ENCODE data around the gene RFTN1.

The RFTN1 gene

DNA sequence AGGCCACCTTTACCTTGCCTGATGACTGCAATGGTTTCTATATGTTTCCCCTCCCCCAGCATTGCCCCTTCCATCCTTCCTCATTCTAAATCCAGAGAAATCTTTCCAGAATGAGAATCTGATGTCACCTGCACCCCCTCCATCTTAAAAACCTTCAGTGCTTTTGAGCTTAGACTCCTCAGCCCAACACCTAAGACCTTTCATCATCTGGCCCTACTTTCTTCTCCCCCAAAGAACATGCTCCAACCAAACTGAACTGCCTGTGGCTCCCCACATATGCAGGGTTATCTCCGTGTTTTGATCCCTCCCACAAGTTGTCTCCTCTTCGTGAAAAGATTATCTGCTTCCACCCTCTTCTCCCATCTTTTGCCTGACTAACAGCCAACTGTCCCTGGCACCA lies 27.3 kb downstream of the RFTN1 start:
- DNase-seq (ENCODE audit: low spot score): no peak

- DNase-seq (ENCODE audit: low spot score): no peak
Measured at GRCh38 chr3:16485395-16485992, 28.0 kb downstream of the RFTN1 start.

DNA sequence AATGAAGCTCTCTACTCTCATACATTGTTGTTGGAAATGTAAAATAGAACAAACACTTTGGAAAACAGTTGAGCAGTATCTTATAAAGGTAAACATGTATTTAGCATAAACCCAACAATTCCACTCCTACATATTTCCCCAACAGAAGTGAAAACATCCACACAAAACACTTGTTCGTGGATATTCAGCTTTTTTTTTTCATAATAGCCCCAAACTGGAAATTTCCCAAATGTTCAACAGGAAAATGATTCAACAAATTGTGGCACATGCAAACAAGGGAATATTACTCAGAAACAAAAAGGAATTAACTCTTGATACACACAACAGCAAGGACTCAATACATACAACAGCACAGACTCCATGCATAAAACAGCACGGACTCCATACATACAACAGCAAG lies 28.5 kb downstream of the RFTN1 start:
- no peak for DNase-seq (ENCODE audit: low spot score)

DNA sequence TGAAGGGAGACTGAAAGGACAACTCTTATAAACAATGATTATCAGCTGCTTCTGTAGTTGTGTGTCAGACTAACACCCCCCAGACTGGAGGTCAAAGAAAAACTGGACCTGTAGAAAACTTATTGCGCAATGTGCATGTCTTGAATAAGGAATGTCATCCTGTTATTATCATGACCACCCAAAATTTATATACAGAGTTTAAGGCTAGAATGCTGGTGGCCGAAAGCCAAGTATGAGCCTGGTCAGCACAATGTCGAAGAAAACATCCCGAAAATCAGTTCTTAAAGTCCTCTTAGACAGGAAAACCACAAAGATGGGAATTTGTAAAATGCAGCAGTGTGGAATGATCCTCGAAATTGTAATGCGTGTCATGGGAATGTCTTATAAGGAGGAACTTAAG lies 29.3 kb downstream of the RFTN1 start:
- DNase-seq (ENCODE audit: low spot score): no peak

DNA sequence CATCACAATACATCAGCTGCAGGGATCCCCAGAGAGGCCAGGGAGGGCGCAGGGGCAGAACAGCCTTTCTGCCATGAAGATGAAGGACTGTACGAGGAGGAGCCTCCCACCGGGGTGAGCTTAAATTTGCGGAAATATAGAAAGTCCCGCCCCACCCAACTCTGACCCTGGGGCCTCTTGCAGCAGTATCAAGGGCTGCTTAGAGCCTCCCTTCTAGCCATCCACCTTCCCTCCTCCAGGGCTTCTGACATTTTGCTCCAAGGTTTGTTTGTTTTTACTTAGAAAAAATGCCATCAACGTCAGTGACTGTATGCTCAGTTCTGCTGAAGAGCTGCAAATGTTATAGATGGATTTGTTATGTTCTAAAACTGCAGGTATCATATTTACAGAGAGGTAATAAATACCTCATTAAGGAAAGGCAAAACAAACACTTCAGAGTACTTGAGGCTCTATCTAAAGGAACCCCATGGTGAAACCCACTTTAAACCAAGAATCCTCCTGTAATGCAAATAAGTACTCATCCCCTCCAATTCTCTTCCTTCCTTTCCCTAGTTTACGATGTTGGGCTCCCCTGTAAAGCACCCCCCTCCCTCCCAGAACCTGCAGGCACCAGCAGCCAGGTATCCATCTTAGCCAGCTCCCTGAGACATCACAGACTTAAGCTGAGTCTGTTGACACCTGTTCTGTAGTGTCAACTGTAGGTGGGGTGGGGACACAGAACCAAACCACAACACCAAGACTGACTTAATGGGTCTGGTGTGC lies 30.5 kb downstream of the RFTN1 start:
- DNase-seq (ENCODE audit: low spot score): no peak

GRCh38 chr3:16482194-16482769 lies 31.2 kb downstream of the RFTN1 start:
- DNase-seq (ENCODE audit: low spot score): no peak

- DNase-seq (ENCODE audit: low spot score): no peak
Measured at GRCh38 chr3:16481546-16481897, 32.0 kb downstream of the RFTN1 start.

DNA sequence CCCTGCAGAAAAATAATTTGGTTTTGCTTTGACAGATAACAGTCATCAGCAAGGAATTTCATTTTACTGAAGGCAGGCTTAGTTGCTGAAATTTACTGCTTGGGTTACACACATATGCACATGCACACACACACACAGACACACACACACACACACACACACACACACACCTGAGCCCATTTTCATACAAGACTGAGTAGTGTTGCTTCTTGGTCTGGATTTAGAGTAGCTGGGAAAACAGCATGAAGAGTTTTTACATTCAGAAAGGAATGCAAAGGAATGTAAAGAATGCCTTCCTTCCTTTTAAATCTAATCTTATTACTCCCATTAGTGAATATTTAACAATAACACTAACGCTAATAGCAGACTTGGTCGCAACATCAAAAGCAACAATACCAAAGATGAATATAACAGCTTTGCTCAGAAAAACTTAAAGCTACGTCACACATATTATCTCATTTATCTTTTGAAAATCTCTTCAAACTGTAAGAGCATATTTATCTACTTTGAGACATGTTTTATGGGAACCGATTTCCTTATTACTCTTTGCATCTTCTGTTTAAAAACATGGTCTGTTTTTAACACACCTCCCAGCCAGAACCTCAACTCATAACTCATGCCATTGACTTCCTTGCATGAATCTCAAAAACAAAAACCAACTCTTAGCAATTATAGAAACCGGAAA lies 32.5 kb downstream of the RFTN1 start:
- DNase-seq (ENCODE audit: low spot score): no peak

DNA sequence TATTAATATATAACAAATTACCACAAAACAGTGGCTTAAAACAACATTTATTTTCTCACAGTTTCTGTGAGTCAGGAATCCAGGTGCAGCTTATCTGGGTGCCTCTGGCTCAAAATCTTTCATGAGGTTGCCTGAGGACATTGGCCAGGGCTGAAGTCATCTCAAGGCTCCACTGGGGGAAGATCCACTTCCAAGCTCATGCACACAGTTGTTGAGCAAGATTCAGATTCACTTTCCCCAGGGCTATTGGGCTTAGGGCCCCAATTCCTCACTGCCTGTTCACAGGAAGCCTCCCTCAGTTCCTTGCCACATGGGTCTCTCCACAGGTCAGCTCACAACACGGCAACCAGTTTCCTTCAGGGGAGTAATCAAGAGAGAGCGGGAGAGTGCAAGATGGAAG lies 35.0 kb downstream of the RFTN1 start:
- DNase-seq (ENCODE audit: low spot score): no peak

GRCh38 chr3:16477521-16477920 lies 36.0 kb downstream of the RFTN1 start:
- DNase-seq (ENCODE audit: low spot score): no peak

- no peak for DNase-seq (ENCODE audit: low spot score)
Measured at GRCh38 chr3:16477056-16477455, 36.4 kb downstream of the RFTN1 start.

DNA sequence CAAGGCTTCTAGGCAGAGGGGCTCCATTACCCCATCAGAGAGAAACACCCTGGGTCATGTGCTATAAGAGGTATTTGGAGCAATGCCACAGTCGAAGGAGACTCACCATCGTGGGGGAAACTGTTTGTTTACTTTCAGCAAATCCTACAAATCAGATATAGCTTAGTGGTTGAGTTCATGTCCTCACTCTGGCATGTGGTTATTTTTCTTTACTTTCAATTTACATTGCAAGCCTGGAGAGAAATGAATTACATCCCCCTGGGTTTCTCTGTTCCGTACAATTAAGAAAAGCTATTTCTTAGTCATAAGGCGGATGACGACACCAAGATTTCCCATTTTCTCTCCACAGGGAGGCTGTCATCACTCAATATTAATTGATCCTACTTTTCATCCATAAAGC lies 36.9 kb downstream of the RFTN1 start:
- no peak for DNase-seq (ENCODE audit: low spot score)

- DNase-seq (ENCODE audit: low spot score): no peak
Measured at GRCh38 chr3:16475766-16476165, 37.7 kb downstream of the RFTN1 start.

DNA sequence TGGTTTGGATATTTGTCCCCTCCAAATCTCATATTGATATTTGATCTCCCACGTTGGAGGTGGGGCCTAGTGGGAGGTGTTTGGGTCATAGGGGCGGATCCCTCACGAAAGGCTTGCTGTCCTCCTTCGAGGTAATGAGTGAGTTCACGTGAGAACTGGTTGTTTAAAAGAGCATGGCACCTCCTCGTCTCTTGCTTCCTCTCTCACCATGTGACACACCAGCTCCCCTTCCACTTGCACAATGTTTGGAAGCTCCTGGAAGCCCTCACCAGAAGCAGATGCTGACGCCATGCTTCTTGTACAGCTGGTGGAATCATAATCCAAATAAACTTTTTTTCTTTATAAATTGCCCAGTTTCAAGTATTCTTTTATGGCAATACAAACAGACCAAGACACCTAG lies 38.6 kb downstream of the RFTN1 start:
- DNase-seq (ENCODE audit: low spot score): no peak

- DNase-seq (ENCODE audit: low spot score): no peak
Measured at GRCh38 chr3:16474216-16474615, 39.3 kb downstream of the RFTN1 start.

DNA sequence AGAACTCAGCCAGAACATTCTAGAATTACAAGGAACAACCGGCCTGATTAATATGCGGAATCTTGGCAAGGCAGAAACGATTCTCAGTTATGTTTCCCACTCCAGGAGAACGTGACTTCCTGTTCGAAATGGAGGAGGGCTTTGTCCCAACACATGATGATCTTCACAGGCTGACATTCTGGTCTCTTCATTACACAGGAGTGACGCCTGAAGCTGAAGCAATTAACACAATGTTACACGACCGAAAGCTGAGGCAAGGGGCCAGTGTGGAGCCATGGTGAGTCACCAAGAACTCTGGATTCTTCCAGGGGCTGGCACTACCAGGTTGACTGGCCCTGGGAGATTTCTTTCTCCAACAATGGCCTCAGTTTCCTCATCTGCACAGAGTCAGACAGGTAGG lies 40.9 kb downstream of the RFTN1 start:
- no peak for DNase-seq (ENCODE audit: low spot score)

- no peak for DNase-seq (ENCODE audit: low spot score)
Measured at GRCh38 chr3:16471897-16472296, 41.6 kb downstream of the RFTN1 start.

DNA sequence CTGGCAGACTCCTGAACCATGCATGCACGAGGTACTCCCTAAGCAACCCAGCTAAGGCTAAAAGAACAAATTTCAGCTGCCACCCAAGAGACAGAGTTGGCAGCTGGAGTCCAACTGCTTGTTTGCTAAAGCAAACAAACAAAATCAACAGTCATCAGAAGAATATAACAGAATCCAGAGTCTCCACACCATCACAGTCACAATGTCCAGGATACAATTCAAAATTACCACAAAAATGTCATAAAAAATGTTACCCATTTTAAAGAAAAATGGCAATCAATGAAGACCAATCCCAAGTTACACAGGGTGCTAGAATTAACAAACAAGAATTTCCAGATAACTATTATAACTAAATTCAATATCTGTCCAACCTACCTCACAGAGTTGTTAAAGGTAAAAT lies 42.9 kb downstream of the RFTN1 start:
- DNase-seq (ENCODE audit: low spot score): no peak

DNA sequence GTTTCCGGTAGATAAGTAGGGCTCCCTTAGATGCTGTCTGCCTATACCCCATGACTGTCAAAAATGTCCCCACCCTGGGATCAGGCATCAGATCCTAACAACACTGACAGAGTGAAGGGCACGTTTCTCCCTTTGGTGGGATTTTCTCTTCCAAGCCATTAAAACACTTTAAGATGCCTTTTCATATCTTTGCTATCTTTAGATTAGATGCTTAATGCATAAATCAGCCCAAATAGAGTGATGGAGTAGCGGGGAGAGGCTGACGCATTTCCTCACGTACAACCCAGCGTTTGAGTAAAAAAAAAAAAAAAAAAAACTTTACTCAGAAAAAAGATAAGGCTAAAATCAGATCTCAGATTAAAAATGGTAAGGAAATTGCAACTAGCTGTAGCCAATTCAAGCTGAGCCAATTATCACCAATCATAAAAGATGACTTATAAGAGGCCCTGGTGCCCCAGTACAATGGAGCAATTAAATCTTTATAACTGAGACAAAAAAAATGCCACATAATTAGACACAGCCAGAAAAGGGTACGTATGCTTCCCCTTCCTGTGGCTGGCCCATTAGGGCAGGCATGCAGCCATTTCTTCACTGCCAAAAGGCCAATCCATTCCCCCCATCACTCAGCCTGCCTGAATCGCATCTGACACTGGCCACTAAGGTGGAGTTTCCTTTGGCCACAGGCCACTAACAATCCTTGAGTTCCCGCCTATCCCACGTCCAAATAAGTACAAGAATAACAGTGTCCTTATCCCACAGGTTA lies 45.0 kb downstream of the RFTN1 start:
- DNase-seq (ENCODE audit: low spot score): no peak

- no peak for DNase-seq (ENCODE audit: low spot score)
Measured at GRCh38 chr3:16468002-16468335, 45.5 kb downstream of the RFTN1 start.

- no peak for DNase-seq (ENCODE audit: low spot score)
Measured at GRCh38 chr3:16467393-16467792, 46.1 kb downstream of the RFTN1 start.

DNA sequence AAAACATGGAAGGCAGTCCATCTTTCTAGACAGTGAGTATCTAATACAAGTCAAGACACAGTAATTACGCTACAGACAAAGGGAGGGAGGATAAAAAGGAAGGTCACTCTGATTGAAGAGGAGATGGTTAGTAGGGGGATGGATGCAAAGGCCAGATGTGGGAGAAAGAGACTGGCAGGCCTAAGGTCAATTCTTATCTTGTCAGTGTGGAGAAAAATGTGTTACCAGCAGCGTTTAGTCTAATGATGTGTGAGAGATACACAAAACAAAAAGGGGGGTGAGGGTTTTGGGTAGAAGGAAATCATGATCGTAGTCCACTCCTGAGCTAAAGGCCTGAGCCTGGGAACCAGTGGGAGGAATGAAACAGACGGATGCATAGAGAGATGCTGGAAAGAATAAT lies 46.7 kb downstream of the RFTN1 start:
- no peak for DNase-seq (ENCODE audit: low spot score)

Measured in RKO (cell line).